NCI-H1048 (cell line): Measurements from ENCODE around the gene ZBTB21.
"Not testable (repeated sequence)": the region's sequence is repeated elsewhere in the genome, so short reads cannot be mapped to it uniquely, and the experiment has no call there.

Experiments used
- DNase-seq: peaks from one replicate; lab custom pipeline; 2025; lab: John Stamatoyannopoulos, UW

ZBTB21 gene

GRCh38 chr21:41951876-41952567 lies 58.1 kb downstream of the ZBTB21 start:
- no peak for DNase-seq

- no peak for DNase-seq
Measured at GRCh38 chr21:41950941-41951351, 59.2 kb downstream of the ZBTB21 start.

DNA sequence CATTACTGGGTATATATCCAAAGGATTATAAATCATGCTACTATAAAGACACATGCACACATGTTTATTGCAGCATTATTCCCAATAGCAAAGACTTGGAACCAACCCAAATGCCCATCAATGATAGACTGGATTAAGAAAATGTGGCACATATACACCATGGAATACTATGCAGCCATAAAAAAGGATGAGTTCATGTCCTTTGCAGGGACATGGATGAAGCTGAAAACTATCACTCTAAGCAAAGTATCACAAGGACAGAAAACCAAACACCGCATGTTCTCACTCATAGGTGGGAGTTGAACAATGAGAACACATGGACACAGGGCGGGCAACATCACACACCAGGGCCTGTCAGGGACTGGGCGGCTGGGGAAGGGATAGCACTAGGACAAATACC lies 60.5 kb downstream of the ZBTB21 start:
- not testable (repeated sequence) for DNase-seq

GRCh38 chr21:41948901-41949300 lies 61.3 kb downstream of the ZBTB21 start:
- DNase-seq: no peak

GRCh38 chr21:41948078-41948895 lies 61.9 kb downstream of the ZBTB21 start:
- no peak for DNase-seq

DNA sequence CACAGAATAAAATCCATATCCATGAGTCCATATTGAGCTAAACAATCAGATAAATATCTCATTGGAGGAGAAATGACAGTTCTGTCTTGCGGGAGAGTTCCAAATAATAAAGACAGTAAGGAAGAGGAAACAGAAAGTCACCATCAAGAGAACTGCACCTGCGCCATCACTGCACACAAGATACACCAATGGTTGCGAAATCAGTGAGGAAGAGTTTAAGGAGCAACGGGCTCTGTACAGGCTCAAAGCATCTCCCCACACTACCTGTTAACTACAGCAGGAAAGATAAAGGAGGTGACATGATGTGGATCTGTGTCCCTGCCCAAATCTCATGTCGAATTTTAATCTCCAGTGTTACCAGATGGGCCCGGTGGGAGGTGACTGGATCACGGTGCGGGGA lies 64.2 kb downstream of the ZBTB21 start:
- no peak for DNase-seq

- no peak for DNase-seq
Measured at GRCh38 chr21:41943851-41944250, 66.3 kb downstream of the ZBTB21 start.

- no peak for DNase-seq
Measured at GRCh38 chr21:41942457-41942856, 67.7 kb downstream of the ZBTB21 start.

GRCh38 chr21:41941941-41942340 lies 68.2 kb downstream of the ZBTB21 start:
- DNase-seq: no peak

- DNase-seq: no peak
Measured at GRCh38 chr21:41940431-41940830, 69.7 kb downstream of the ZBTB21 start.

GRCh38 chr21:41939391-41939790 lies 70.8 kb downstream of the ZBTB21 start:
- DNase-seq: no peak
